ENCODE data around the gene MS4A3.

DNA sequence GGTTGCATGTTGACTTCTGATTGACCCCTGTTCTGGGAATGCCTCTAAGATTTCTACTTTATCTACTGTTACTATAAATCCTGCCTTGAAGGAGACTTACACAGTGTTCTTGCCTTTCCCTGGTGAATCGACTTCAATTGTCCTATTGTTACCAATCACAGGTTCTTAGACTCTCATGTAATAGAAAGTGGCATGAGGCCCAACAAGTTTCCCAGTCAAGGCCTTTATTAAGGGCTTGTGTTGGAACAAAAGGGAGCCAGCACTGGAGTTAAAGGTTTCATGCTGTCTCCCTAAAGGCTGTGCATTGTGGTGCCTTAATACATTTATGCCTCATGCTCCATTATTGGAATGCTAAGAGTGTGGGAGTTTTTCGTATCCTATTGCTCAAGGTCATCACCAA is 55.3 kb downstream of the MS4A3 start:
- TF ChIP-seq, protein P1, sequence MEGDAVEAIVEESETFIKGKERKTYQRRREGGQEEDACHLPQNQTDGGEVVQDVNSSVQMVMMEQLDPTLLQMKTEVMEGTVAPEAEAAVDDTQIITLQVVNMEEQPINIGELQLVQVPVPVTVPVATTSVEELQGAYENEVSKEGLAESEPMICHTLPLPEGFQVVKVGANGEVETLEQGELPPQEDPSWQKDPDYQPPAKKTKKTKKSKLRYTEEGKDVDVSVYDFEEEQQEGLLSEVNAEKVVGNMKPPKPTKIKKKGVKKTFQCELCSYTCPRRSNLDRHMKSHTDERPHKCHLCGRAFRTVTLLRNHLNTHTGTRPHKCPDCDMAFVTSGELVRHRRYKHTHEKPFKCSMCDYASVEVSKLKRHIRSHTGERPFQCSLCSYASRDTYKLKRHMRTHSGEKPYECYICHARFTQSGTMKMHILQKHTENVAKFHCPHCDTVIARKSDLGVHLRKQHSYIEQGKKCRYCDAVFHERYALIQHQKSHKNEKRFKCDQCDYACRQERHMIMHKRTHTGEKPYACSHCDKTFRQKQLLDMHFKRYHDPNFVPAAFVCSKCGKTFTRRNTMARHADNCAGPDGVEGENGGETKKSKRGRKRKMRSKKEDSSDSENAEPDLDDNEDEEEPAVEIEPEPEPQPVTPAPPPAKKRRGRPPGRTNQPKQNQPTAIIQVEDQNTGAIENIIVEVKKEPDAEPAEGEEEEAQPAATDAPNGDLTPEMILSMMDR (IDR thresholded peaks at IDR 0.05; ENCODE audit: low read depth, low read length, poor library complexity, severe bottlenecking) = no peak
- TF ChIP-seq EZH2phosphoT487 (IDR thresholded peaks at IDR 0.05; ENCODE audit: borderline replicate concordance, low read length) = no peak
